AG20443 (cell line): ENCODE data around the gene CHD2.

Experiments
- DNase-seq: peaks from one replicate; pipeline ENCODE4 v3.0.0; 2012; ENCODE audit warnings: low spot score, mixed read lengths

CHD2 gene

DNA sequence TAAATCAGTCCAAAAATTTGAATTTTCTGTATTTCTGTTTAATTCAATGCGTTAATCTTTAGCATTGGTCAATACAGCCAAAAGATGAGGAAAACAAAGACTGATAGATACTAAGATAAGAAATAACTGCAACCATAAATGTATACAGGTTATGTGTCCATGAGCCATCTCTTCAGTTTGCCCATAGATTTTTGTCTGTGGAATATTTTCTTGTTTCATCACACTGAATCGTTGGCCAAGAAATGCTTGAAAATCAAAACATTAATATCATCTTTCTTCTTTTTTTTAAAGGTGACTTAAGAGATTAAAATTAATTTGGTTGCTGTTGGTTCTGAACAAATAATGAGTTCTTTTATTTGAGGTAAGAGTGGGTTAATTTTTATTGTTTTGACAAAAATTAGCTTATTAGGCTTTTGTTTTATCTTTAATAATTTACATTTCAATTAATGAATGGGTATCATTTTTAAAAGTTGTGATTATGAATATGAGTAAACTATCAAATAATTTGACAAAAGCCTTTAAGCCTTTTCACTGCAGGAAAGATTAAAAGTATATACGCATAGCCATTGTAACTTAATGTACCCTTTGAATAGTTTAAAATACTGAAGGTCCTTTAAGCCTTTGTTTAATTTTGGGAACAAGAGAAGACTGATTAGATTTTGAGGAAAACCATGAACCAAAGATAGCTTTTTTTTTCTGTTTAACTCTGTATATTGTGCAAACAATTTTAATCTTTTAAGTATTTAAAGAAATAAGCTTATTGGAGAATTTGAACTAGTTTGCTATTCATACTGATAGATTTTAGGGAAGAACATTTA lies 14.7 kb upstream of the CHD2 start:
- DNase-seq = no peak

DNA sequence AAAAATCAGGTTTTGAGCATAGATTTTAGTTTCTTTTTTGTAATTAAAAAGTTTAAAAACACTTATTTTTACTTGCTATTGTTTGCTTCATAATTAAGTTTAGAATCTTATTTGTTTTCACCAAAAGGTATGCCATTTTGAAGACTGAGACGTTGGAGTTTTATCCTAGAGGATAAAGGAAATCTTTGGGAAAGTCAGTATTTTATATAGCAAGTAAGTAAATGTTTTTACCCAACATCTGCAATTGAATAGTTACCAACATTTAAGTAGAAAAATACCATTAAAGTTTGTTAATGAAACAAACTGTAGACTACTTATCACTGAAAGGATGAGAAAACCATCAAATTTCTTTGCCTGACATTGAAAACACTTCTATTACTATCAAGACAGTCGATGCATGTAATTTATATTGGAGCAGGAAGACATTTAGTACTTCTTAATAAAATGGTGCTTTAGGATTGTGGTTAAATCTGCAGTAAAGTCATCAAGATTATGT lies 14.0 kb upstream of the CHD2 start:
- DNase-seq = no peak

DNA sequence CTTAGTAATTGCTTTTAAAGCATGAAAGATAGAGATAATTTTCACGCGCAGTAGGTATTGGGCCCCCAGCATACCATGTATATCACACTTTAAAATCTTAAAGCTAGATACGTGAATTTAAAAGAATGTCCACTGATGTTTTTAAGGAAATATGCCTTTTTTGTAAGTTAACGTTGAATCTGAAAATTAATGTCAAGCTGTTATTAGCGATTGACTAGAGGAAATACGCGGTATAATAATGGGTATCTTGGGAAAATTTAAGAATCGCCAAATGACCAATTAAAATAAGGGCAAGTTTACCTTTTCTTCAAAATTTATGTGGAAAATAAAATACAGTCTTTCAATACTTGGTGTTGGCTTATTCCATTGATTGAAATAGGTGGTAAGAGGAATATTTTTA lies 13.3 kb upstream of the CHD2 start:
- no peak for DNase-seq

DNA sequence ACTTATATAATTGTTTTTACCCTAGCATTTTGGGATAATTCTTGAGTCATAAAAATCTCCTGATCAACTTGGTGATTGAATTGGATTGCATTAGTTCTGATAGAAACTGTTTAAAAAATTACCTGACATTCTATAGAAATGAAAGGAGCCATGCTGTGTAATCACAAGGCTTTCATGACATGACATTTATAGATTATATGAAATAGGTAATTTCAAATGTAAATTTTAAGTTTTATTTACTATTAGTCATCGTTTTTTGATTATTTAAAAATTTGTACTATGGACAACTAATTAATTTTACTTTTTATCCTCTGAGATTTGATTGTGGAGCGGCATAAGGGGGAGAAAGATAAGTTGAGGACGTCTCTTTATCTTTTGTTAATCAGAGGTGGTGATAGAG lies 12.3 kb upstream of the CHD2 start:
- no peak for DNase-seq

DNA sequence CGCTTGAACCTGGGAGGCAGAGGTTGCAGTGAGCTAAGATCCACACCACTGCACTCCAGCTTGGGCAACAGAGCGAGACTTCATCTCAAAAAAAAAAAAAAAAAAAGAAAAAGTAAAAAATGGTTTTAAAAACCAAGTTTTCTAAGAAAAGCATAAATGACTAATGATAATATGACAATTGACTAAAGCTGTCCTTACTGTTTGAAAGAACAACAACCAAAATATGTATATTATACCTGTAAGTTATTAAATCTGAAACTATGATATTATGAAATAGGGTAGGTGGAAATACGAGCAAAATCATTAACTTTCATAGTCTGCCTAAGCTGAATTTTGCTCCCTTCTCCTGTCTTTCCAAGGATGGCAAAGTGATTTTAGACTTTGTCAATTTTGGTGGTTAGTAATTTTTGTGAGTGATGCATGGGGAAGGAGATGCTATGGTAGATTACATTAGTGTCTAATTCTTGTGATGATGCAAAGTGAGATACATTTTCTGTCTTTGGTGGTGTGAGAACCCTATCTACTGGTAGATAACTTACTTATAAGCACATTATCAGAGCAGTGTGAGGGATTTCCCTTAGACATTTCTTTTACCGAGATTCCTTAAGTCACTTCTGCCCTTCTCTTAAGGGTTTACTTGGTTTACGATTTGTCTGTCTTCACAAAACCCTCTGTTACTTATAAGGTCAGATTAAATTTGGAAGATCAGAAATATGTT lies 10.6 kb upstream of the CHD2 start:
- DNase-seq = no peak

DNA sequence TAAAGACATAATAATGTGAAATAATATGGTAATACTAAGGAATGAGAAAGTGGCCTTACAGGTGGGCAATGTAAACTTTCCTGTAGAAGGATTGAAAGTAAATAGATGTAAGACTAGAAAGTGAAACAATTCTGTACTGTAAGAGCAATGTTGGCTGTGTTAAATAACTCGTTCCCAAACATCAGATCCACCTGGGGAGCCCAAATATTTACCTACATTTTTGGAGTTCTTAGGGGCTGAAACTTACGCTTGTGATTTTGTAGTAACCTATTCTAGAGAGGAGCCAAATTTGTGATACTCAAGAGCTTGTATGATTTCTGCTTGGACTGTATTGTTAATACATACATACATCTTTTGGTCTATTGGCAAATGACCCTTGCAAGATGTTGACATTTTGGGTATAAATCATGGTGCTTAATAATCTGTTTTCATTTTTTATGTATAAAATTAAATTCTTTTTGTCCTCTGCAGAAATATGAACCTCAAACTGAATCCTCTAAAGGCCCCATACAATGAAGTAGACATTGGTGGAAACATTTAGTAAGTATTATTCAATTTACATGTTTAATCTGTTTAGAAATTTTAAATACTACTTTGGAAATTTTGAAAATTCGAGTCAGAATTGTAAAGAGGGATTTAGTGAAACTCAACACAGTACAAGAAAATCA lies 8.5 kb upstream of the CHD2 start:
- DNase-seq = no peak

DNA sequence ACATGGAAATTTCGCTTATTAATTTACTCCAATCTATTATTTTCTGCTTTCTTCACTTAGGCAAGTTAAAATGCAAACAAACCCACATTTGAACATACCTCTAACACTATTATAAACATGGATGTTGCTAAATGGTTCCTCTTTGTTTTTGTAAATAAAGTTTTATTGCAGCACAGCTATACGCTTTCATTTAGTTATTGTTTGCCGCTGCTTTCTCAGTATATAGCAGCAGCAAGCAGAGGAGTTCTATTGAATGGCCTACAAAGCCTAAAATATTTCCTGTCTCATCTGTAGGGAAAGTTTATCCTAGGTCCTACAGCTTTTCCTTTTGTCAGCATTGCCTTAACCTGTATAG lies 7.9 kb upstream of the CHD2 start:
- no peak for DNase-seq

DNA sequence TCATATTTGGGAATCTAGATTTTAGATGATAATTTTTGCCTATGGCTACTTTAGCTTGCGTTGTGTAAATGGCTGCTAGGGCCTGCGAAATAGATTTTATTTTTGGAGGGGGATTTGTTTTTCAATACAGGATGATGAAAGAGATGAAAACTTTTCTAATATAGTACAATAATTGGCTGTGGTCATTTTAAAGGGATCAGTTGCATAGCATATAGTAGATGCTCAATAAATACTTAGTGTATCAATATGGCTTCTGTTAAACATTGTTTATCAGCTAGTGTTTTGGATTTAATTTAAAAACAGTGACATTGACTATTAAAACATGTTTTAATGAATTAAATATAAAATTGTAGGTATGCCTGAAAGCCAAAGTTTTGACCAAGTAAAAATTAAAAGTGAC lies 6.9 kb upstream of the CHD2 start:
- no peak for DNase-seq

DNA sequence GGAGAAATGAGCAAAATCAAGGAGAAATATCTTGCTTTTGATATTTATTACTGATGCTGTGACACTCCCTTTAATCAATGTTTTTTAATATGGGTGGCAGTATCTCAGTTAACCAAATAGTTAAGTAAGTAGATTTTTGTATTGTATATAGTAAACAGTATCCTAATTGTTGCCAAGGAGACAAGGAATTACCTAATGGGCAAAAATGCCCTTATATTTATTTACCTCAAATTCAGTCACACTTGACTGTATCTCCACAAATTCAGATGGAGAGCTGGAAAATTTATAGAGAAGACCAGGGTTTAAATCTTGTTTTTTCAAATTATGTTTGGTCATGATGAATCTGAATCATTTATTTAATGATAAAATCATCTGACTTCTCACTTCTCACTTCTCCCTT lies 3.6 kb upstream of the CHD2 start:
- DNase-seq = no peak

DNA sequence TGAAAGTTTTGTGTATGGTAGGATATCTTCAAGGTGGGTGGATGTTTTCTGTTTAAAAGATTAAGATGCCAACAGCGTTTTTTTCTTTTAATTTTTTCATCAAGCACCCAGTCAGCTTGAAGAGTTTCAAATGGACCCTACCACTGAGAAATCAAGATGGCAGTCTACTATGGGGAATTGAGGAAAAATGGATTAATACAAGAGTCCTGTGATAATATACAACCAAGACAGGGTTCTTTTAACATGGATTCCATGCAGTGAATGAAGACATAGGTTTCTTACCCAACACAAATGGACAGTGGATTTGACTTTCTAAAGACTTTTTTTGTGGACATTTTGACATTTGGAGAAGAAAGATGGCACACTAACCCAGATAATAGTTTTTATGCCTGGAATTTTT lies 2.5 kb upstream of the CHD2 start:
- no peak for DNase-seq

DNA sequence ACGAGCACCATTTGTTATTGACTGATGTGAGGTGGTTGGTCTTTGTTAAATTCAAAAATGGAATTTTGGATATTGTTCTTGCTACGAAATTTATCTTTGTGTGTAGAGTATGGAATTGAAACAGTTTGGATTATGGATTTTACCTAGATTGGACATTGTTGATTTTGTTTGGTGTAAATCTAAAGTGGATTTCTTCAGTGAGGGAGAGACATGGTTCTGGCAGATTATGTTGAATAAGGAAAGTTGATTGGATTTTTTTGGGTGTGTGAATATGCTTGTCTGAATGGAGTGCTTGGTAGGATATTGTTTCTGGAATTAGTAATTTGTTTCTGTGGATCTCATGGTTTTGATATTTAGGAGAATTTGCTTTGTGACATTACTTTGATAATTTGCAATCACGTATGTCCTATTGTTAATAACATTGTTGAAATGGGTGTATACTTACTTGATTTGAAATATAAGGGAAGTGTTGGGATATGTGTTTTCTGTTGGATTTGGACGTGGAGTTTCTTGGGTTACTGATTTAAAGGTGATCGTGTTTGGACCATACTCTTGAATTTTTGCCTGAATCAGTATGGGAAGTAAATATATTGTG lies 1.0 kb upstream of the CHD2 start:
- DNase-seq = no peak

DNA sequence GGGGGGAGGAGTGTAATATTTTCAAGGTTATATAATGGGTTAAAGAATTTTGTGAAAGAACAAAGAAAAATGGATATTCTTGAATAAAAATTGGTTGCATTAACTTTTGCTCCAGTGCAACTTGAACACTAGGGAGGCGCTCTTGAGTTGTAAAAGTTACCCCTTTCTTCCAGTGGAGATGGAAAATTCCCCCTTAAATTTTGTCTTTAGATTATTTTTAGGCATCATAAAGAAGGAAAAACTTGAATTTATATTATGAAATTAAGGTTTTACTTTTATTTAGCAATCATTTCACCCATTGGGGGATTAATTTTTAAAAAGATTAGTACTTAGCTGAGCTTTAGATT lies 550 bp upstream of the CHD2 start:
- DNase-seq = no peak

DNA sequence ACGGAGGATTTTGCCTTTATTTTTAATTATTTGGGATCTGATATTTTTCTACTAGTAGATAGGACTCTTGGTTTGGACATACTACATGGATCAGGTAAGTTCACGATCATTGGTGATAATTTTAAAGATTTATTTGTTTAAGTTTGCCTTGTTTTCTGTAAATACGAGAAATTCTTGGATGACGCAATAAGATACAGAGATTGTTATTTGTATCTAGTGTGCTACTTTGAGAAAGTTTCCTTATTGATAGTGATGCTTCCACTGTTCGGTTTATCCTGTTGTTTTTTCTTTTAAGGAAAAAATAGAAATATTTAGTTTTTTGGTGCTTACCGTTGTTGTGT lies 577 bp downstream of the CHD2 start:
- no peak for DNase-seq

DNA sequence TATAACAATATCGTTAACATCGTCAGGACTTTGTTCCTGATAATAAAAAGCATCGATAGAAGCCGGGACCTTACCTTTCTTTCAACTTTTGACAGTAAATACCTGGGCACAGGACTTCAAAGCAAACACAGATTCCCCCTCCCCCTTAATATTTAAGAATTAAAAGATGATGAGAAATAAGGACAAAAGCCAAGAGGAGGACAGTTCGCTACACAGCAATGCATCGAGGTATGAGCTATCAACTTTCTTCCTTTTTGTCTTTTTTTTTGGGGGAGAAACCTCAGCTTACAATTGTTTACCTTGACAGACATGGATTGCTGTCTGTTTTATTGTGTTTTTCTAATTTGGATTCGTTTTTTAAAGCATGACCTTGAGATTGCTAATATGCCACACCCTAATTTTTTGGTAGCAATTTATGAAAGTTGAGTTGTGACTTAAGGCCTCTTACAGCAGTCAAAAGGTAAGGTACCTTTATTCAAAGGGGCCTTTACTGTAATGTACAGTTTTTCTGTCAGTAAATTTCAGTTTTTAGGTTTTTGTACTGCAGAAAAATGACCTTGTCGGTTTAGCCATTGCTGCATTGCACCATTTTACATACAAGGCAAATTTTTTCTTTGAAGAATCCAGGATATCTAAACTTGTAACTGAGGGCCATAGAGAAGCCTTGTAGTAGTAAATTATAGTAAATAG lies 1.1 kb downstream of the CHD2 start:
- no peak for DNase-seq

DNA sequence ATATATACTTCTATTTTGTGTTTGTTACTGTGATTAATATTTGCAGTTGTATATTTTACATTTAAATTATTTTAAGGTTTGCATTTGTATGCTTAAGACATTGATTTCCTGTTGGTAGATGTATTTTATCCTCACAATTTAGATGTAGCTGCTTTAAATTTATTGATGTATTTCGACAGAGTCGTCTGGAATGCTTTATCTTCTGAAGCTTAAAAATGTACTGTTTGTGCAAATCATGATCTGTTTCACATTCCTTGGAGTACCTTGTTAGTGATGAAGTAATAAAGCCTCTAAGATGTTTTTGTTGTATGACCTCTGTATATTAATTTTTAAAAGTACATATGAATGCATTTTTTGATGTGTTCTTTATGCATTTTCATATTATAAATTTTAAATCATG lies 1.9 kb downstream of the CHD2 start:
- DNase-seq = no peak

DNA sequence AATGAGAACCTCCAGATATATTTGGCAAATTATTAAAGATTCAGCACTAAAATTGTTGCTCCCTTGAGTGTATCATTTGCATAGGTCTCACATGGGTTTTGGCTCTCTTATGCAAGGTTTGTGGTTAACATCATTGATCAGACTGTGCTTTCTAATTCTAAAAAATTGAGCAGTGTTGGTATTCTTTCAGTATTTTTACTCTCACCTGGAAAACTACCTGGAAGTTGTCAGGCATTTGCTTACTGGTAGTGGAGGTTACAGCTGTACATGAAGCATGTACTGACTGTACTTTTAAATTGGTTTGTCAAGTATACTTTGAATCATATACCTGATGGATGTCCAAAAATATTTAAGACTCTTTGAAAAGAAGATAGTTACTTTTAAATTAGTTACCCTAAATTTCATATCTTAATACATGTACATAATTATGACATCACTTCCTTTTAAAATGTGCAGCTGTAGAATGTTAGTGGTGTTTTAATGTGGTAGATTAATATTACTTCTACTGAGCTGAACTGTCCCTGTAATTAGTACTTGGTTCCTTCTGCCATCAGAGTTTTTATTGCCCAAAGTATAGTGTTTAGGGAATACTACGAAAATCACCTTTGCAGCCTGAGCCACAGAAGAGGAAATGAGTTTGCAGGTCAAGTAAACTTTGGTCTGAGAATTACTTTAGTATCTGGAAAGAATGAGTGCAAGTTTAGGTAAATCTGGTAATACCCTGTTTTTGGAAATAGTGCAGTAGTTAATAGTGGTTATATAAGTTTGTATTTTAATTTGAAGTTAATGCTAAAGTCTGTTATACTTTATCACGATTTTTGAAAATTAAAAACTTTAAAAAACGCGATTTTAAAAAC lies 2.8 kb downstream of the CHD2 start:
- no peak for DNase-seq

DNA sequence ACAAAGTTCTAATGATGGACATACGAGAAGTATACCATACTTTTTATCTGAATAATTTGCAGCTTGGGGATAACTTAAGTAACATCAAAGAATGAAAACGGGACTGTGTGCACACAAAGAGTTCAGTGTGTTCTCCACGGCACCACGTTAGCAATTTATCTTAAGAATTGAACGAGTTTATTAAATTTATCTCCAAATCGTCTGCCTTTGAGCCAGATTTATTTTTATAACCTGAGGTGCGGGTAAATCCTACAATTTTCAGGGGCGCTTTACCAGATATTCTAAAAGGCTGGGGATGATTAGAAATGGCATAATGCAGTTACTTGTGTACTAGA lies 3.5 kb downstream of the CHD2 start:
- DNase-seq = no peak

DNA sequence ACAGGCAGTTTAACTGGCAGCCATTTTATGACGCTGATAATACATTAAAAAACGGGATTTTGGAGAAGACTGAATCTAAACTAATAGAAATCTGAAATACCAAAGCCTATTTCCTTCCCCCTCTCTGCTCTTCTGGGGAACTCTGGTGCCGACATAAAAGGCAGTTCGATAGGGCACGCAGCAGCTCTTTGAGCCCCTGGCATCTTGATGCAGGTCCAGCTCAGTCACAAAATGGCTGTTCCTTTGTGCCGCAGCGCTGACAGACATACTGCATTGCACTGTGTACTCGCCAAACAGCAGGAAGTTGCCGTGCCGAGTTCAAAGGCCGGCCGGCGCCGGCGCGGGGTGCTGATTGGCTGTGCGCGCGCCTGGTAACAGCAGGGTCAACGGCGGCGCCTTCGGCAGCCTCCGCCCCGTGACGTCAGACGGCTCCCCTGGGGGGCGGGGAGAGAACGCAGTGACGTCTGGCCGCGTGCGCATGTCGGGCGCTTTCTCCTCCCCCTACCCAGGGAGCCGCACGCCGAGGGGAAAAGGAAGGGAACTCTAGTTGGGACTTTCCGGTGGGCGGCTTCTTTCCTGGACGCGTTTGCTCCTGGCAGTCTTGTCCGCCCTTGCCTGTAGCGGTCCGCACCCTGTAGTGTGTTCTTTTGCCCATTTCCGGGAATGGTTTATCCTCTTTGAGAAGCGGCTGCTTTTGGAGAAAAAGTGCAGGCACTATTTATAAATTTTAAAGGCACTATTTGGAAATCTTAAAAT lies 4.0 kb downstream of the CHD2 start:
- peak; percentile 97 for DNase-seq

DNA sequence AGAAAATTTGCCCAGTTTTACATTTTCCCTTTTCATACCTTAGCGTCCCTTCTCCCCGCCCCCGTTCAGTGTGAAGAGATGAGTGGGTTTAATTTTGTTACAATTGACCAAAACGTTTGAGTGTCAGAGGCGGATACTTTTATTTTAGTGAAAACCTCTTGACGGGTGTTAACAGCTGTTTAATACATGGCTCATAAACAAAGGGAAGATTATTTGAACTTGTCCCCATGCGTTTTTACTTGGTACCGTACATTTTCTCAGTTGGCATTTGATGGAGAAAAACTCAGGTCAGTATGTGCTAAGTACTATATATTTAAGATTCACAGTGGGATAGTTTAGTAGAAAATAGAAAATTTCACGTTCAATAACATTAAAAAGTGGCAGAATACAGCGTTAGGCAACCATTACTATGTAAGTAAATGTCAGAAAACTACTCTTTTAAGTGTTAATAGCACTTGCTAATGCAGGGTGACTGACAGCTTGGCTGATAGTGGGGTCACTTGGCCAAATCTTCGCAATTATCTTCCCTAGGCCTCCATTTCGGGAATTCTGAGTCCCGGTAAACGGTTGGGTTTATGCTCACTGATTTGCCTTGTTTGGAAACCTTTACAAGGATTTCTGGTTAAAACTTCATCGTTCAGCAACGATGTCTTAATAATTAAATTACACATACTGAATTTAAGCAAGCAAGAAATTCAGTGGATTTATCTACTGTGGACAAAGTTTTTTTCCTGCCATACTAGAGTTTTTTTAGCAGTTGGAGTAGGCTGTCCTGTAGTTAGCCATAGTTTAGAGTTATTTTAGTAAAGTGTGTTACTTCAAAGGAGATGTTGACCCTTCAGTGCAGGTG lies 4.8 kb downstream of the CHD2 start:
- DNase-seq = no peak

DNA sequence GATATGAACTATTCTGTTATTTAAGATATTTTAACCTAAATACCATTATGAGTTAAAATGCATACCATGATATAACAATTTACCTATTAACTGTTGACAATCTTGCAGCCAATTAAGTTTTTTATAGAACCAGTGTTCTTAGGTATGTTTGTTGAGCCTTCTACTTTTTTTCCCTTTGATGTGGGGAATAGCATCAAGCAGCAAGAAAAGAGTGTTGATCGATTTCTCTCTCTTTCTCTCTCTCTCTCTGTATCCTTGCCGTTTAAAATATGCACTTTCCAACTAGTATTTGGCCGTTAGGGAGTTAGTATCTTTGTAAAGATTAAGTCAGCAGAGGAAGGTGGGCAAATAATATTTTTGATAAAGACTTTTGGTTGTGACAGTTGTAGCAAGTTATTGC lies 5.9 kb downstream of the CHD2 start:
- DNase-seq = no peak
